GM20000 (cell line): ENCODE data around the gene DPH1.

Experiments
- DNase-seq: peaks from one replicate; pipeline ENCODE4 v3.0.0; 2012; ENCODE audit warnings: low spot score
- CTCF ChIP-seq: IDR thresholded peaks from 2 replicates; pipeline ENCODE4 v1.5.1; 2012; ENCODE audit warnings: mild to moderate bottlenecking, control low read depth; ENCODE audit errors: extremely low read depth, missing control alignments

Gene DPH1

GRCh38 chr17:2023692-2024571 lies 6.0 kb upstream of the DPH1 start:
- DNase-seq = no peak
- no peak for TF ChIP-seq CTCF

GRCh38 chr17:2024572-2025219 lies 5.3 kb upstream of the DPH1 start:
- TF ChIP-seq CTCF = no peak
- DNase-seq = no peak

GRCh38 chr17:2025220-2025621 lies 4.7 kb upstream of the DPH1 start, which contains the start of gene RTN4RL1:
Gene RTN4RL1 (minus strand): TSS chr17:2025334. CDS start chr17:2024865, 469 bp downstream.
- DNase-seq = peak; percentile 78
- no peak for TF ChIP-seq CTCF

- DNase-seq = peak; percentile 68
- TF ChIP-seq CTCF = no peak
Observed at GRCh38 chr17:2025622-2026309, 4.2 kb upstream of the DPH1 start.

GRCh38 chr17:2027528-2028233 lies 2.3 kb upstream of the DPH1 start:
- DNase-seq = no peak
- TF ChIP-seq CTCF = no peak

GRCh38 chr17:2028234-2028614 lies 1.7 kb upstream of the DPH1 start:
- DNase-seq = no peak
- no peak for TF ChIP-seq CTCF
